HepG2 (cell line): ENCODE data around the gene EPM2AIP1. TPM values are rescaled to one million over a fixed set of nuclear protein-coding genes. Genes with fewer than 3 reads are reported as not detected.

Source experiments
- ATAC-seq: fragments of 200-7000 bp; cut with Tn5 transposase; 3 replicates; pipeline ENCODE4 v1.9.1; 2020; ENCODE audit warnings: mild to moderate bottlenecking, moderate library complexity
- BruUV-seq: library from RNA; stranded (reverse); fragments of 400-500 nt; replicated peaks from 2 replicates; lab custom pipeline; 2021; lab: Mats Ljungman, UMichigan
- CTCF ChIA-PET: fragments of 300-600 bp; formaldehyde crosslinking; extraction: SDS; loops from one replicate; lab custom pipeline; 2021; ENCODE audit warnings: low total read pairs, inconsistent platforms, low intra/inter-chr PET ratio; lab: Yijun Ruan, JAX
- POLR2A ChIA-PET: fragments of 350-600 bp; sonication (Branson Sonifier 250); formaldehyde crosslinking; loops from one replicate; lab custom pipeline; 2020; ENCODE audit warnings: antibody characterized with exemption, inconsistent platforms; lab: Yijun Ruan, JAX
- DNase-seq: peaks from one replicate; pipeline ENCODE4 v3.0.0-alpha.2; 2015; ENCODE audit warnings: low spot score
- FAIRE-seq: peaks from 3 replicates; lab custom pipeline; 2011; peaks lifted over from hg19 to GRCh38; lab: Jason Lieb, UNC
- H2AFZ ChIP-seq: one replicate; pipeline ENCODE4 v1.6.1; 2011; ENCODE audit warnings: low read length, inconsistent platforms
- H3K27ac ChIP-seq: fragments of 300-600 bp; 3 replicates; pipeline ENCODE4 v1.8.0; 2011; ENCODE audit warnings: mixed run types, mild to moderate bottlenecking, mixed read lengths, low read length, inconsistent platforms; ENCODE audit not compliant: insufficient read depth; ENCODE audit errors: extremely low read length
- H3K27me3 ChIP-seq, 2 experiments: fragments of 200-600 bp in 1 of 2; 2 replicates in 1 of 2; 3 replicates in 1 of 2; pipeline versions ENCODE4 v1.6.0 to v1.8.0; 2011; ENCODE audit warnings: low read length in 2 of 2, mild to moderate bottlenecking in 2 of 2, moderate library complexity in 2 of 2, inconsistent platforms in 1 of 2; ENCODE audit not compliant: insufficient read depth in 2 of 2, control insufficient read depth in 1 of 2
- H3K36me3 ChIP-seq, 2 experiments: fragments of 200-600 bp in 1 of 2; replicated peaks in 1 of 2; 2 replicates in 1 of 2; 3 replicates in 1 of 2; pipeline versions ENCODE4 v1.5.1 to v1.8.0; 2011; ENCODE audit warnings: low read length in 2 of 2, inconsistent platforms in 1 of 2; ENCODE audit not compliant: insufficient read depth in 2 of 2, control insufficient read depth in 1 of 2
- H3K4me1 ChIP-seq: 2 replicates; pipeline ENCODE4 v1.5.1; 2012; ENCODE audit warnings: low read length, inconsistent platforms; ENCODE audit not compliant: insufficient read depth
- H3K4me2 ChIP-seq: 2 replicates; pipeline ENCODE4 v1.6.0; 2011; ENCODE audit warnings: low read depth, low read length, inconsistent platforms
- H3K4me3 ChIP-seq, 3 experiments: fragments of 200-600 bp in 1 of 3; sonication (generic), shearing (Covaris generic) in 1 of 3; replicated peaks in 1 of 3; 2 replicates each; pipeline ENCODE4 v1.5.1; 2011 to 2016; ENCODE audit warnings: low read length in 3 of 3, inconsistent platforms in 2 of 3, low read depth in 2 of 3, mild to moderate bottlenecking in 2 of 3, control low read depth in 1 of 3, mixed read lengths in 1 of 3; ENCODE audit not compliant: insufficient read depth in 1 of 3
- H3K79me2 ChIP-seq: one replicate; pipeline ENCODE4 v1.6.1; 2011; ENCODE audit warnings: low read length, inconsistent platforms; ENCODE audit not compliant: insufficient read depth
- H3K9ac ChIP-seq: 2 replicates; pipeline ENCODE4 v1.6.0; 2011; ENCODE audit warnings: mild to moderate bottlenecking, low read depth, low read length, inconsistent platforms; ENCODE audit not compliant: insufficient read depth
- H3K9me3 ChIP-seq: 2 replicates; pipeline ENCODE4 v1.5.1; 2012; ENCODE audit warnings: mild to moderate bottlenecking, low read length
- H4K20me1 ChIP-seq: 2 replicates; pipeline ENCODE4 v1.6.0; 2011; ENCODE audit warnings: inconsistent platforms, mild to moderate bottlenecking, low read length, moderate library complexity; ENCODE audit not compliant: insufficient read depth
- DMAP1 ChIP-seq: IDR thresholded peaks from 2 replicates; pipeline ENCODE4 v1.6.1; 2016
- HNRNPH1 ChIP-seq: fragments of 200-400 bp; formaldehyde crosslinking; optimal IDR thresholded peaks from 2 replicates; pipeline ENCODE3; 2017; ENCODE audit warnings: mild to moderate bottlenecking, low read depth, low read length
- MYNN ChIP-seq: sonication (generic); formaldehyde crosslinking; IDR thresholded peaks from 2 replicates; pipeline ENCODE4 v1.4.0; 2020; ENCODE audit warnings: mild to moderate bottlenecking, low read depth, missing genetic modification reagents
- POLR2AphosphoS5 ChIP-seq: IDR thresholded peaks from 2 replicates; pipeline ENCODE4 v1.6.1; 2012; ENCODE audit warnings: low read depth, low read length
- POLR2G ChIP-seq: fragments of 200-400 bp; formaldehyde crosslinking; IDR thresholded peaks from 2 replicates; pipeline ENCODE4 v1.6.1; 2018; ENCODE audit warnings: mild to moderate bottlenecking, low read depth, low read length, moderate library complexity
- RBM22 ChIP-seq: fragments of 200-400 bp; formaldehyde crosslinking; optimal IDR thresholded peaks from 2 replicates; pipeline ENCODE3; 2017; ENCODE audit warnings: mild to moderate bottlenecking, low read length, moderate library complexity
- ZNF780A ChIP-seq: sonication (generic); formaldehyde crosslinking; IDR thresholded peaks from 2 replicates; pipeline ENCODE4 v1.8.0; 2022; ENCODE audit warnings: mild to moderate bottlenecking, missing genetic modification reagents, moderate library complexity
- WGBS: methylation state at CpG from one replicate; pipeline ENCODE4 v1.1.6; 2017; ENCODE audit warnings: low lambda C conversion rate; 5-methylcytosine and 5-hydroxymethylcytosine counted together
- in situ Hi-C: cut with HindIII; loops from 2 replicates; pipeline ENCODE4 v1.10.0; 2017; ENCODE audit warnings: low pct_unique_long_range_greater_than_20kb; ENCODE audit not compliant: extremely low pct_ligation_motif_present
- intact Hi-C: fragments of 100-400 bp; cut with micrococcal nuclease; formaldehyde crosslinking; loops from one replicate; pipeline ENCODE4 v1.10.0; 2022; ENCODE audit not compliant: unreplicated experiment
- polyA plus RNA-seq, 8 experiments: library from polyadenylated mRNA; depleted of rRNA in 3 of 8; stranded (reverse) in 7 of 8; unstranded in 1 of 8; fragments of >200 nt; fragmentation: Illumina TruSeq in 4 of 8; extraction: Trizol in 4 of 8; gene quantifications; 2 replicates each; pipeline versions ENCODE4 v1.2.1 to v1.2.3, GENCODE V29; 2011 to 2016; ENCODE audit warnings: low read depth in 4 of 8, missing spikeins in 1 of 8, mixed read lengths in 1 of 8; ENCODE audit not compliant: insufficient read depth in 1 of 8
- total RNA-seq, 5 experiments: library from RNA; depleted of rRNA; stranded (reverse); fragments of >200 nt; fragmentation: Illumina TruSeq; extraction: Trizol; gene quantifications; 2 replicates each; pipeline ENCODE4 v1.2.3, GENCODE V29; 2016; ENCODE audit warnings: low read depth in 1 of 5
- TF ChIP-seq, protein P1 (sequence below): sonication (generic); formaldehyde crosslinking; IDR thresholded peaks from 2 replicates; pipeline ENCODE4 v1.4.0; 2020; ENCODE audit warnings: missing genetic modification reagents

Gene EPM2AIP1
- total and polyA plus RNA-seq, 2 of the 13 experiments (the other 11 are each of a cell fraction or from before 2014, with no cell fraction given): 10.7 to 23.0 TPM

DNA sequence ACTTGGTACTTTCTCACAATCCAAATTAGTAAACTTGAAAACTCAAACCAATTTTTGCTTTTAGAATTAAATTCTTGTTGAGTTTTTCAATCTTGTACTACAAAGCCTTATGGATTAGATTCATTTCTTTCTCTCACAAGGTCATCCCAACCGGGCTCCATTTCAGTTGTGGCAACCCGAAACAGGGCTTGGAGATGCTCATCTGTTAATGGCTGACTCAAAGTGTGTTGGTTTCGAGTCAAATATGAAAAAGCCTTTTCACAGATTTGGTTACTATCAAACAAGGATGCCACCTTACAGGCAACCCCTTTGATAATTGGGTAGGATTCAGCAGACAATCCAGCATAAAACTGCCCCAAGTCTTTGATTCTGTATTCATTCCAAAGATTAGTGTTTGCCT is 1.8 kb downstream of the EPM2AIP1 start:
- Histone ChIP-seq H3K79me2 (peaks cover 56% of the 10 kb centered on the region), H3K4me1 (peaks cover 47% of the 10 kb centered on the region), H3K4me3 (peak overlapping the region; percentile 72 to 89 (median 77)), H3K27ac (peak overlapping the region; percentile 96), H3K36me3 (peaks cover 0 to 17% of the 10 kb centered on the region in 2 experiments; a peak in 3 of 5 replicates), H3K9me3 (no peaks in the 10 kb centered on the region), H3K4me2 (peak overlapping the region; percentile 88), H2AFZ (no peak overlapping the region), H3K9ac (peak overlapping the region; percentile 97), H3K27me3 (no peaks in the 10 kb centered on the region; a peak in 1 of 5 replicates), H4K20me1 (peaks cover 20% of the 10 kb centered on the region)
- BruUV-seq: no TSS peak
- in situ Hi-C loops: no loop called here
- ChIA-PET CTCF (no interaction called here), POLR2A (no interaction called here)
- no peak for TF ChIP-seq DMAP1 (CRISPR knock-in tag)
- no peak for TF ChIP-seq HNRNPH1
- TF ChIP-seq ZNF780A: no peak
- no peak for TF ChIP-seq POLR2G
- TF ChIP-seq, protein P1, sequence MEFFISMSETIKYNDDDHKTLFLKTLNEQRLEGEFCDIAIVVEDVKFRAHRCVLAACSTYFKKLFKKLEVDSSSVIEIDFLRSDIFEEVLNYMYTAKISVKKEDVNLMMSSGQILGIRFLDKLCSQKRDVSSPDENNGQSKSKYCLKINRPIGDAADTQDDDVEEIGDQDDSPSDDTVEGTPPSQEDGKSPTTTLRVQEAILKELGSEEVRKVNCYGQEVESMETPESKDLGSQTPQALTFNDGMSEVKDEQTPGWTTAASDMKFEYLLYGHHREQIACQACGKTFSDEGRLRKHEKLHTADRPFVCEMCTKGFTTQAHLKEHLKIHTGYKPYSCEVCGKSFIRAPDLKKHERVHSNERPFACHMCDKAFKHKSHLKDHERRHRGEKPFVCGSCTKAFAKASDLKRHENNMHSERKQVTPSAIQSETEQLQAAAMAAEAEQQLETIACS (CRISPR knock-in tag): no peak
- no peak for FAIRE-seq
- DNase-seq: no peak
- intact Hi-C loops: no loop called here
- 34% methylated on average over 3 of the region's 3 CpGs for WGBS
- ATAC-seq: no peak

DNA sequence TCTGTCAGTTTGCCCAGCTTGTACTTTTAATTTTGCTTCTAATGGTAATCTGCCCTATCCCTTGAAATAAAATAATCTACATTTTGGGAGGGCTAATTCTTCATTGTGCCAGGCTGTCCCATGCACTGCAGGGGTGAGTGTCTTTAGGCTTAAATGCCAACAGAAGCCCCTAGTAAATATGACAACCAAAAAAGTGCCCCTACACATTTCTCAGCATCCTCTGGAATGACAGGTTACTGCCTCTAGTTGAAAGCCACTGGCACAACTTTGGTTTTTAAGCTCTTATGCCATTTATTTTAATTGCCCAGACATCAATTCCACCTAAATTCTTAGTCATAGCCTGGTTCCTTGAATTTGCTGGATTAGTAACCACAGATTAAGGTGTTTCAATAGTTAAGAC is 3.4 kb downstream of the EPM2AIP1 start:
- Histone ChIP-seq H3K27me3 (no peaks in the 10 kb centered on the region; a peak in 1 of 5 replicates), H3K9me3 (no peaks in the 10 kb centered on the region), H3K9ac (peak overlapping the region; percentile 31), H3K36me3 (peaks cover 3 to 27% of the 10 kb centered on the region in 2 experiments; a peak in 4 of 5 replicates), H3K79me2 (peaks cover 54% of the 10 kb centered on the region), H3K4me1 (peaks cover 42% of the 10 kb centered on the region), H3K4me2 (peak overlapping the region; percentile 88), H3K27ac (no peak overlapping the region), H2AFZ (no peak overlapping the region), H4K20me1 (peaks cover 20% of the 10 kb centered on the region), H3K4me3 (peak overlapping the region in 2 of 3 experiments; percentile 72 to 89; a peak in 2 of 6 replicates)
- ChIA-PET POLR2A (no interaction called here), CTCF (no interaction called here)
- DNase-seq (no peak), ATAC-seq (no peak), FAIRE-seq (no peak)
- in situ Hi-C loops (no loop called here), intact Hi-C loops (no loop called here)
- TF ChIP-seq MYNN (CRISPR knock-in tag) (no peak), RBM22 (peak; percentile 29), POLR2AphosphoS5 (0 out of 2 replicates have a peak, but pooled peaks have one; percentile 0)
- no TSS peak for BruUV-seq
